Esophagus squamous epithelium (tissue), 5 donors: ENCODE data around the gene CROCC2. TPM values are rescaled to one million over a fixed set of nuclear protein-coding genes. Genes with fewer than 3 reads are reported as not detected.

ENCODE experiments used
- DNase-seq: peaks from one replicate; lab custom pipeline; 2025; lab: John Stamatoyannopoulos, UW
- H3K27ac ChIP-seq, 4 donors: fragments of 200-600 bp; sonication (generic); one replicate each; pipeline ENCODE4 v1.5.1; 2016 to 2019; ENCODE audit warnings: mild to moderate bottlenecking in 1 of 4
- H3K27me3 ChIP-seq, 4 donors: fragments of 200-600 bp; sonication (generic); 1 replicate in 3 of 4; 2 replicates in 1 of 4; pipeline versions ENCODE4 v1.5.1 to v1.6.0; 2017 to 2021; ENCODE audit warnings: antibody characterized with exemption in 1 of 4
- H3K36me3 ChIP-seq, 3 donors: fragments of 200-600 bp; sonication (generic); one replicate each; pipeline ENCODE4 v1.5.1; 2016 to 2019
- H3K4me1 ChIP-seq, 3 donors: fragments of 200-600 bp; sonication (generic); one replicate each; pipeline ENCODE4 v1.5.1; 2017 to 2019
- H3K4me3 ChIP-seq, 4 donors: fragments of 200-600 bp; sonication (generic); 1 replicate in 3 of 4; 2 replicates in 1 of 4; pipeline ENCODE4 v1.5.1; 2016 to 2019; ENCODE audit warnings: mild to moderate bottlenecking in 2 of 4, moderate library complexity in 1 of 4
- H3K9me3 ChIP-seq, 3 donors: fragments of 200-600 bp; sonication (generic); one replicate each; pipeline ENCODE4 v1.5.1; 2016 to 2019
- POLR2A ChIP-seq, 4 donors: fragments of 450-650 bp; IDR thresholded peaks; one replicate each; pipeline ENCODE4 v1.6.1; 2017; ENCODE audit warnings: antibody characterized with exemption in 4 of 4, mild to moderate bottlenecking in 4 of 4, moderate library complexity in 3 of 4
- WGBS, 2 donors: methylation state at CpG; one replicate each; pipeline ENCODE4 v1.1.5; 2018; 5-methylcytosine and 5-hydroxymethylcytosine counted together
- intact Hi-C: fragments of 100-400 bp; cut with DNase I; formaldehyde crosslinking; loops from one replicate; pipeline ENCODE4 v1.15.0; 2022
- total RNA-seq, 4 donors: library from RNA; depleted of rRNA; stranded (reverse); fragments of >200 nt; gene quantifications; one replicate each; pipeline ENCODE4 v1.1.0, GENCODE V29; 2016
- TF ChIP-seq, protein P1 (sequence below), 6 experiments: fragments of 450-650 bp in 4 of 6; fragments of 200-600 bp in 2 of 6; sonication (generic) in 2 of 6; IDR thresholded peaks; one replicate each; pipeline ENCODE4 v1.5.1; 2016 to 2019; ENCODE audit warnings: antibody characterized with exemption in 6 of 6, mild to moderate bottlenecking in 4 of 6, moderate library complexity in 4 of 6
- donor health status: DM: yes; HTN: yes; CAD: no.

The CROCC2 gene
- total RNA-seq, 4 donors from 2014 or later = not detected

DNA sequence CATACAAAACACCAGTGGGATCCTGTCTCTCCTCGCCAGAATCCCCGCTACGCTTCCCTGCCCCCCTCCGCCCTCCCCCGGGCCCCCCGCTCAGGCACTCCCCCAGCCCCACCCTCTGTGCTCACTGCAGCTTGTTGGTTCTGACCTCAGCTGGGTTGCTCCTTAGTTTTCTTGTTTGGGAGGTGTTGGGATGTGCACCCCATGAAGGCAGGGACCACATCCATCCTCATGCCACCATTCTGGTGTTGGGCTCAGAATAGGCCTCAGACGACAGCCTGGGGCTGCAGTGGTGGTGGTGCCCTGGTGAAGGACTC is 96.9 kb downstream of the CROCC2 start:
- TF ChIP-seq, protein P1, sequence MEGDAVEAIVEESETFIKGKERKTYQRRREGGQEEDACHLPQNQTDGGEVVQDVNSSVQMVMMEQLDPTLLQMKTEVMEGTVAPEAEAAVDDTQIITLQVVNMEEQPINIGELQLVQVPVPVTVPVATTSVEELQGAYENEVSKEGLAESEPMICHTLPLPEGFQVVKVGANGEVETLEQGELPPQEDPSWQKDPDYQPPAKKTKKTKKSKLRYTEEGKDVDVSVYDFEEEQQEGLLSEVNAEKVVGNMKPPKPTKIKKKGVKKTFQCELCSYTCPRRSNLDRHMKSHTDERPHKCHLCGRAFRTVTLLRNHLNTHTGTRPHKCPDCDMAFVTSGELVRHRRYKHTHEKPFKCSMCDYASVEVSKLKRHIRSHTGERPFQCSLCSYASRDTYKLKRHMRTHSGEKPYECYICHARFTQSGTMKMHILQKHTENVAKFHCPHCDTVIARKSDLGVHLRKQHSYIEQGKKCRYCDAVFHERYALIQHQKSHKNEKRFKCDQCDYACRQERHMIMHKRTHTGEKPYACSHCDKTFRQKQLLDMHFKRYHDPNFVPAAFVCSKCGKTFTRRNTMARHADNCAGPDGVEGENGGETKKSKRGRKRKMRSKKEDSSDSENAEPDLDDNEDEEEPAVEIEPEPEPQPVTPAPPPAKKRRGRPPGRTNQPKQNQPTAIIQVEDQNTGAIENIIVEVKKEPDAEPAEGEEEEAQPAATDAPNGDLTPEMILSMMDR (IDR thresholded peaks at IDR 0.05) = no peak
- TF ChIP-seq POLR2A (IDR thresholded peaks at IDR 0.05) = no peak
- Histone ChIP-seq H3K4me1 (peaks cover 0 to 37% (median 12%) of the 10 kb centered on the region in 3 donors), H3K4me3 (no peak overlapping the region), H3K27ac (no peak overlapping the region), H3K27me3 (peaks cover 0 to 31% (median 0%) of the 10 kb centered on the region in 4 donors), H3K36me3 (peaks cover 0 to 14% (median 0%) of the 10 kb centered on the region in 3 donors), H3K9me3 (peaks cover 0 to 25% (median 24%) of the 10 kb centered on the region in 3 donors)
- intact Hi-C loops = no loop called here
- WGBS, 2 donors = 98 to 100% methylated on average over 2 to 6 of the region's 7 CpGs
- DNase-seq = no peak

DNA sequence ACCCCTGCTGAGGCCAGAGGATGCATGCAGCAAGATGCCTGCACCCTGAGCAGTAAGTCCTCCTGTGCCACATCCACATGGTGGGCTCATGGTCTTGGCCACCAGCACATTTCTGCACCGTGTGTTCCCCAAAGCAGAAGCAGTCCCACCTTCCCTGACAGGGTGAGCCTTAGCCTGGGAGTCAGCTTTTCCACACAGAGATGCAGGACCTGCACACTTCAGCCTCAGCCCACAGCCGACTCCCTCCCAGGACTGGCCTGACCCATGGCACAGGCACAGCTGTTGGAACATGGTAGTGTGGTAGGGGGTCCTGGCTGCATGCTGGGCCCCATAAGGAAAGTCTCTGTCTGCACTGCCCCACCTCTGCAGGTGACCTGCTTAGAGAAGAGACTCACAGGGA is 97.2 kb downstream of the CROCC2 start:
- Histone ChIP-seq H3K27me3 (peaks cover 0 to 31% (median 0%) of the 10 kb centered on the region in 4 donors), H3K36me3 (peaks cover 0 to 14% (median 0%) of the 10 kb centered on the region in 3 donors), H3K4me1 (peaks cover 0 to 37% (median 16%) of the 10 kb centered on the region in 3 donors), H3K27ac (no peak overlapping the region), H3K9me3 (peaks cover 0 to 25% (median 24%) of the 10 kb centered on the region in 3 donors), H3K4me3 (no peak overlapping the region)
- intact Hi-C loops = no loop called here
- TF ChIP-seq POLR2A (IDR thresholded peaks at IDR 0.05) = no peak
- TF ChIP-seq, protein P1 (IDR thresholded peaks at IDR 0.05) = no peak
- 83 to 100% methylated on average over 1 of the region's 2 CpGs for WGBS, 2 donors
- no peak for DNase-seq

DNA sequence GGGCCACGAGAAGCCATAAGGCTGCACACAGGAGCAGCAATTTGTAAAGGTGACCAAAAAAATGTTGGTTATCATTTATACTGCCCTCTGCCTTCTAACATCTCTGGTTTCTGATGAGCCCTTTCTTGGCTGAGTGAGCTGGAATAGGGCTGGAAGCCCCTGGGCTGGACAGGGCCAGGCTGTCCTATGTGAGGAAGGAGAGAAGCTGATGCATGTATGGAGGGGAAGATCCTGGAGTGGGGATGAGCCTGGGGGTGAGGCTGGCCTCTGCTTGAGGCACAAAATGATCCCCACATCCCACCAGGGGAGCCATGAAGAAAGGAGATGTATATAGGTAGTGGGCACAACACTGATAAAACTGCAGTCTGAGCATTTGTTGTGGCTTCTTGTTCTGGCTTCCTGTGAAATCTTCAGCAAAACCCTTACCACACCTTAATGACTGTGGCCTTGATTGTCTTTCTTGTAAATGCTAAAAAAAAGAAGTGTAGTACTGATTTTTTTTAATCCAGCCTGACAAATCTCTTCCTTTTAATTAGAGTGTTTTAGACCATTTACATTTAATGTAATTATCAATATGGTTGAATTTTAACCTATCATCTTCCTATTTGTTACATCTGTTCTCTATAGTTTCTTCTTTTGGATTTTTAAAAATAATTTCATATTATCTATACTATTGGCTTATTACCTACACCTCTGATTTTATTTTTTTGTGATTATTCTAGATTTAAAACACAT is 97.9 kb downstream of the CROCC2 start:
- H3K9me3 ChIP-seq = peaks cover 0 to 25% (median 24%) of the 10 kb centered on the region in 3 donors
- peaks cover 0 to 44% (median 22%) of the 10 kb centered on the region in 3 donors for H3K4me1 ChIP-seq
- DNase-seq = no peak
- intact Hi-C loops = no loop called here
- peaks cover 0 to 14% (median 0%) of the 10 kb centered on the region in 3 donors for H3K36me3 ChIP-seq
- no peak for TF ChIP-seq POLR2A (IDR thresholded peaks at IDR 0.05)
- WGBS, 2 donors = 38 to 80% methylated on average over 1 of the region's 1 CpG
- H3K27me3 ChIP-seq = peaks cover 0 to 34% (median 0%) of the 10 kb centered on the region in 4 donors
- no peak overlapping the region for H3K27ac ChIP-seq
- H3K4me3 ChIP-seq = no peak overlapping the region

DNA sequence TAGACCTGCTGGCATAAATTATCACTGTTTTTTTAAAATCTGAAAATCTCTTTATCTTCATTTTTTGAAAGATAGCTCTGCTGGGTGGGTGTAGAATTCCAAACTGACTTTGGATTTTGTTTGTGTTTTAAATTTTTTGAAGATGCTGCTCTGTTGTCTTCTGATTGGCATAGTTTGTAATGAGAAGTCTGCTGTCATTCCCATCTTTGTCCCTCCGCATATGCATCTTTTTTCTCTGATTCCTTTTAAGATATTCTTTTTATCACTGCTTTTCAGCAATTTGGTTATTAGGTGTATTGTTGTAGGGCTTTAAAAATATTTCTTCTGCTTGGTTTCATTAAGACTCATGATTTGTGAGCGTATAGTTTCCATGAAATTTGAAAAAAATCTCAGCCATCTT is 99.4 kb downstream of the CROCC2 start:
- Histone ChIP-seq H3K36me3 (peaks cover 0 to 14% (median 0%) of the 10 kb centered on the region in 3 donors), H3K27me3 (peaks cover 0 to 35% (median 0%) of the 10 kb centered on the region in 4 donors), H3K4me3 (no peak overlapping the region), H3K4me1 (peaks cover 11 to 45% (median 31%) of the 10 kb centered on the region in 3 donors), H3K9me3 (peaks cover 0 to 25% (median 24%) of the 10 kb centered on the region in 3 donors), H3K27ac (no peak overlapping the region)
- WGBS, 2 donors = 90 to 97% methylated on average over 2 of the region's 2 CpGs
- DNase-seq = no peak
- TF ChIP-seq, protein P1 (IDR thresholded peaks at IDR 0.05) = no peak
- no peak for TF ChIP-seq POLR2A (IDR thresholded peaks at IDR 0.05)
- intact Hi-C loops = no loop called here

DNA sequence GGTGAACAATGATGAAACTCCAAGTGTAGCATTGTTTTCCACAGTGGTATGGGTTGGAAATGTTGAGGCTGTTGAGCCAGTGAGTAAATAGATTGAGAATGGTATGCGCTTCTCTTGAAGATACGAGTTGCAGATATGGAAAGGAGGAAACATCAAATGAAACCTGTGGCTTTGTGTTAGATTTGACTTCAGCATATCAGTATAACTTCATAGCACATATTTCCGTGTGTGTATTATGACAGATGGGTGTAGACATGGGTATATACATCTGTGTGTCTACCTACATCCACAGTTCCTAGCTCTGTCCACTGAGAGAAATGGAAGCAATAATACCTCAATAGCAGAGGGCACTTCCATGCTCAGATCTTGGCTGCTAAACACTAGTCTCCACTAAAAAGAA is 100.3 kb downstream of the CROCC2 start:
- 89 to 92% methylated on average over 3 of the region's 3 CpGs for WGBS, 2 donors
- intact Hi-C loops = no loop called here
- Histone ChIP-seq H3K9me3 (peaks cover 0 to 25% (median 24%) of the 10 kb centered on the region in 3 donors), H3K4me3 (no peak overlapping the region), H3K27ac (no peak overlapping the region), H3K27me3 (peaks cover 0 to 43% (median 0%) of the 10 kb centered on the region in 4 donors), H3K36me3 (peaks cover 0 to 14% (median 0%) of the 10 kb centered on the region in 3 donors), H3K4me1 (peaks cover 14 to 45% (median 35%) of the 10 kb centered on the region in 3 donors)
- no peak for DNase-seq
- TF ChIP-seq, protein P1 (IDR thresholded peaks at IDR 0.05) = no peak
- no peak for TF ChIP-seq POLR2A (IDR thresholded peaks at IDR 0.05)
